SU-DHL-6 (cell line): Measurements from ENCODE around the gene TSHZ2.

Source experiments
- H2AFZ ChIP-seq: fragments of 200-600 bp; sonication (generic); 2 replicates; pipeline ENCODE4 v1.6.1; 2014; ENCODE audit warnings: low read depth, mild to moderate bottlenecking, moderate library complexity, mixed read lengths, antibody characterized with exemption, low read length; ENCODE audit not compliant: severe bottlenecking
- H3F3A ChIP-seq: fragments of 200-600 bp; shearing (Covaris generic); 2 replicates; pipeline ENCODE4 v1.6.0; 2016; ENCODE audit warnings: antibody characterized with exemption, mild to moderate bottlenecking; ENCODE audit not compliant: insufficient read depth
- H3K27ac ChIP-seq: fragments of 200-600 bp; sonication (generic); 2 replicates; pipeline ENCODE4 v1.5.1; 2016; ENCODE audit warnings: low read depth, mild to moderate bottlenecking, low read length, moderate library complexity, mixed read lengths
- H3K27me3 ChIP-seq: fragments of 200-600 bp; sonication (generic), shearing (Covaris generic); 2 replicates; pipeline ENCODE4 v1.6.0; 2014; ENCODE audit warnings: mild to moderate bottlenecking, low read length
- H3K36me3 ChIP-seq: fragments of 200-600 bp; sonication (generic); 2 replicates; pipeline ENCODE4 v1.6.1; 2014; ENCODE audit warnings: mild to moderate bottlenecking, low read length, mixed read lengths
- H3K4me2 ChIP-seq: fragments of 300-600, 200-600 bp; shearing (Covaris generic), sonication (generic); 2 replicates; pipeline ENCODE4 v1.6.0; 2014; ENCODE audit warnings: low read length, low read depth, mild to moderate bottlenecking; ENCODE audit not compliant: poor library complexity, severe bottlenecking
- H3K4me3 ChIP-seq: fragments of 200-600 bp; sonication (generic); 2 replicates; pipeline ENCODE4 v1.5.1; 2014; ENCODE audit warnings: antibody characterized with exemption, low read length, mild to moderate bottlenecking, mixed read lengths; ENCODE audit not compliant: insufficient read depth, poor library complexity, severe bottlenecking
- H3K79me2 ChIP-seq: fragments of 200-600 bp; sonication (generic); 2 replicates; pipeline ENCODE4 v1.6.1; 2014; ENCODE audit warnings: mild to moderate bottlenecking, low read length, moderate library complexity; ENCODE audit not compliant: insufficient read depth
- H3K9ac ChIP-seq: fragments of 200-600 bp; sonication (generic); 2 replicates; pipeline ENCODE4 v1.7.0; 2014; ENCODE audit warnings: mild to moderate bottlenecking, low read length
- H3K9me2 ChIP-seq: fragments of 200-600 bp; sonication (generic); replicated peaks from 2 replicates; pipeline ENCODE4 v1.6.1; 2014; ENCODE audit warnings: low read length; ENCODE audit not compliant: insufficient read depth
- H3K9me3 ChIP-seq: fragments of 200-600 bp; sonication (generic); 2 replicates; pipeline ENCODE4 v1.6.1; 2014; ENCODE audit warnings: low read length, mixed read lengths; ENCODE audit not compliant: insufficient read depth
- H4K20me1 ChIP-seq: fragments of 200-600 bp; sonication (generic); 2 replicates; pipeline ENCODE4 v1.6.1; 2014; ENCODE audit warnings: low read depth, mild to moderate bottlenecking, antibody characterized with exemption, low read length, moderate library complexity, mixed read lengths
- EZH2phosphoT487 ChIP-seq: fragments of 200-600 bp; sonication (generic), shearing (Covaris generic); conservative IDR thresholded peaks from 2 replicates; pipeline ENCODE4 v1.6.1; 2018; ENCODE audit warnings: mild to moderate bottlenecking, antibody characterized with exemption, low read length, moderate library complexity, mixed read lengths
- TF ChIP-seq, protein P1 (sequence below): fragments of 200-600 bp; sonication (generic); IDR thresholded peaks from one replicate; pipeline ENCODE4 v1.5.1; 2017; ENCODE audit warnings: antibody characterized with exemption, mild to moderate bottlenecking, low read length, moderate library complexity; ENCODE audit not compliant: insufficient read depth, poor library complexity, severe bottlenecking

Gene TSHZ2

DNA sequence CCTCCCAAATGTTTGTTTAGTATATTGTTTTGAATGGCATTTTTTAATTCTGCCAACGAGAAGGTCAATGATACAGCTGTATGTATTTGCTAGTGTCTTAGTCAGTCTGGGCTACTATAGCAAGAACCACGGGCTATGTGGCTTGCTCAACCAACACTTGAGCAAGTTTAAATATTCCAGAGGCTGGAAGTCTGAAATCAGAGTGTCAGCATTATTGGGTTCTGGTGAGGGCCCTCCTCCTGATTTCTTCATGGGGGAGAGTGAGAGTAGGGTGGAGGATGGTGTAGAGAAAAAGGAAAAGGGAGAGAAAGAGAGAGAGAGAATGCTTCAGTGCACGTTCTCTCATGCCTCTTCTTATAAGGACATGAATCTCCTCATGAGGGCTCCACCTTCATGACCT, 144.6 kb downstream of the TSHZ2 start:
- no peak overlapping the region for H2AFZ ChIP-seq
- no peaks in the 10 kb centered on the region for H3K36me3 ChIP-seq
- no peaks in the 10 kb centered on the region for H3K9me2 ChIP-seq
- TF ChIP-seq, protein P1, sequence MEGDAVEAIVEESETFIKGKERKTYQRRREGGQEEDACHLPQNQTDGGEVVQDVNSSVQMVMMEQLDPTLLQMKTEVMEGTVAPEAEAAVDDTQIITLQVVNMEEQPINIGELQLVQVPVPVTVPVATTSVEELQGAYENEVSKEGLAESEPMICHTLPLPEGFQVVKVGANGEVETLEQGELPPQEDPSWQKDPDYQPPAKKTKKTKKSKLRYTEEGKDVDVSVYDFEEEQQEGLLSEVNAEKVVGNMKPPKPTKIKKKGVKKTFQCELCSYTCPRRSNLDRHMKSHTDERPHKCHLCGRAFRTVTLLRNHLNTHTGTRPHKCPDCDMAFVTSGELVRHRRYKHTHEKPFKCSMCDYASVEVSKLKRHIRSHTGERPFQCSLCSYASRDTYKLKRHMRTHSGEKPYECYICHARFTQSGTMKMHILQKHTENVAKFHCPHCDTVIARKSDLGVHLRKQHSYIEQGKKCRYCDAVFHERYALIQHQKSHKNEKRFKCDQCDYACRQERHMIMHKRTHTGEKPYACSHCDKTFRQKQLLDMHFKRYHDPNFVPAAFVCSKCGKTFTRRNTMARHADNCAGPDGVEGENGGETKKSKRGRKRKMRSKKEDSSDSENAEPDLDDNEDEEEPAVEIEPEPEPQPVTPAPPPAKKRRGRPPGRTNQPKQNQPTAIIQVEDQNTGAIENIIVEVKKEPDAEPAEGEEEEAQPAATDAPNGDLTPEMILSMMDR, result no peak
- no peak for TF ChIP-seq EZH2phosphoT487
- no peaks in the 10 kb centered on the region for H4K20me1 ChIP-seq
- no peaks in the 10 kb centered on the region for H3K9me3 ChIP-seq
- H3K27ac ChIP-seq, result no peak overlapping the region
- no peak overlapping the region for H3K4me2 ChIP-seq
- H3K9ac ChIP-seq, result no peak overlapping the region
- no peaks in the 10 kb centered on the region for H3F3A ChIP-seq
- H3K4me3 ChIP-seq, result no peak overlapping the region
- H3K79me2 ChIP-seq, result no peaks in the 10 kb centered on the region
- no peaks in the 10 kb centered on the region for H3K27me3 ChIP-seq

DNA sequence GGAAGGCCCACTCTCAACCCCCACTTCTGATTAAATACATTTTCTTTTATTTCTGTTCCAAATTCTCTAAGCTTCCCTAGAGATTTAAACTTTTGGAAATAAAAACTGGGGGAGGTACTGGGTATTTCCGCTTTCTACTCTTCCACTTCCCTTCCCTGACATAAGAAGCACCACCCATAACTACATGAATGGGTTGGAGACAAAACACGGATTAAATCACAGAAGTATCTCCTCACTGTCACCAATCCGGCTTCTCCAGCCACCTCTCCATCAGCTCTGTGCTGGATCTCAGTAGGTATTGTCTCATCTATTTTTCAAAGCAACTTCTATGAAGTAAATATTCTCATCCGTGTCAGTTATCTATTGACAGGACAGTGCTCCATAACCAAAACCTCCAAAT, 150.7 kb downstream of the TSHZ2 start:
- Histone ChIP-seq H3K79me2 (no peaks in the 10 kb centered on the region), H3K9ac (no peak overlapping the region), H3F3A (no peaks in the 10 kb centered on the region), H3K9me2 (no peaks in the 10 kb centered on the region), H3K9me3 (no peaks in the 10 kb centered on the region), H3K27ac (no peak overlapping the region), H4K20me1 (no peaks in the 10 kb centered on the region), H3K27me3 (no peaks in the 10 kb centered on the region), H3K36me3 (no peaks in the 10 kb centered on the region), H3K4me3 (no peak overlapping the region), H3K4me2 (no peak overlapping the region), H2AFZ (no peak overlapping the region)
- TF ChIP-seq EZH2phosphoT487, result no peak
- TF ChIP-seq, protein P1, result no peak

DNA sequence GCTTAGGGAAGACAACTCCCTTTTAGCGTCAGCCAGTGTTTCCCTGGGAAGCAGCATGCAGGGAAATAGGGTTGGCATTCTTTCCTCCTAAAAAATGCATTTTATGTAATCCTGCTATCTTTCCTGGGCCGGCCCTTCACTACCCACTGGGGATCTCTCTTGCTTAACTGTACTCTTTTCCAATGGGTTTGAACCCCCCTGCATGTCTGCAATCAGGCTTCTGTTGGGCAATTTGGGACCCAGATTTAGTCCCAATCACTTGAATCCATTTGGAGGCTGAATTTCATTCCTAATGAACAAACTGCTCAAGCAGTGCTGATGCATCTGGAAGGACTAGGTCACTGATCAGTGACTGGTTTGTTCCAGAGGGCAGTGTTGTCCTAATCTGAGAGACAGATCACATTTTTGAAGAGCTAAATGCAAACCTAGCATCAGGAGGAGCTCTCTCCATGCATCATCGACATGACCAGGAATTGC, 152.0 kb downstream of the TSHZ2 start:
- no peak overlapping the region for H3K9ac ChIP-seq
- no peaks in the 10 kb centered on the region for H3K79me2 ChIP-seq
- no peaks in the 10 kb centered on the region for H3K9me3 ChIP-seq
- H3K27me3 ChIP-seq, result no peaks in the 10 kb centered on the region
- H3K36me3 ChIP-seq, result no peaks in the 10 kb centered on the region
- H3F3A ChIP-seq, result no peaks in the 10 kb centered on the region
- H3K9me2 ChIP-seq, result no peaks in the 10 kb centered on the region
- no peak for TF ChIP-seq EZH2phosphoT487
- TF ChIP-seq, protein P1, result no peak
- no peak overlapping the region for H3K4me3 ChIP-seq
- no peak overlapping the region for H3K4me2 ChIP-seq
- no peaks in the 10 kb centered on the region for H4K20me1 ChIP-seq
- H3K27ac ChIP-seq, result no peak overlapping the region
- no peak overlapping the region for H2AFZ ChIP-seq
